ENCODE measurements around the gene LLGL1. TPM values are rescaled to one million over a fixed set of nuclear protein-coding genes. Genes with fewer than 3 reads are reported as not detected.

The LLGL1 gene
- total RNA-seq, 1 donor from 2014 or later, result 25.3 TPM

GRCh38 chr17:18260332-18261145, 35.1 kb downstream of the LLGL1 start, which contains the start of gene MIEF2:
Gene MIEF2, plus strand, starts transcription at chr17:18260662. Its CDS starts 2,059 bp downstream, at chr17:18262721.
- intact Hi-C loops (cut with DNase I), result loop anchor here (1.0 to 2.0 kb wide), 2 partner anchors 35 to 102 kb away; partner anchors contain the start of genes LLGL1 and SHMT1
- Histone ChIP-seq H3K36me3 (peaks cover 38 to 40% of the 10 kb centered on the region in 2 donors), H3K4me3 (peak within 1 kb of the TSS; percentile 69 to 76), H3K27ac (peak within 1 kb of the TSS; percentile 93 to 96), H3K9me3 (no peaks in the 10 kb centered on the region), H3K4me1 (peaks cover 22 to 44% of the 10 kb centered on the region in 2 donors), H3K27me3 (no peaks in the 10 kb centered on the region)
- no peak for TF ChIP-seq CTCF (IDR thresholded peaks at IDR 0.05)
- DNase-seq (ENCODE audit: low spot score in 2 of 2), result peak; percentile 84 to 97

DNA sequence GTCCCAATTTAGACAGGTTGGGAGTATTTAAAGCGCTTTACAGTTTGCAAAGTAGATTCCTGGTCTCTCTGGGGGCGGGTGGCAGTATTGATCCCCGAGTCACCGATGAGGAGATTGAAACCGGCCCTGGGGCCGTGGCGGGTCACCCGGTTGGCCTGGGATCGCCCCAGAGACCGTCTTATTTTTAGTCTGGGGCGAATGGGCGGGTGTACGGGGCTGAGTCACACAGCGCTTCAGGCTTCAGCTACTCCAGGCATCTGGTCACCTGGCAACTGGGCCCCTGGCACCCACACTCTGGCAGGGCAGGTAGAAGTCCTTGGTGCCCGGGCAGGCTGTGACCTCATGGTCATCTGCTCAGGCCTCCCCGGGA, 35.7 kb downstream of the LLGL1 start:
- H3K4me1 ChIP-seq, result peaks cover 21 to 44% of the 10 kb centered on the region in 2 donors
- H3K9me3 ChIP-seq, result no peaks in the 10 kb centered on the region
- no peak for TF ChIP-seq CTCF (IDR thresholded peaks at IDR 0.05)
- peaks cover 33 to 40% of the 10 kb centered on the region in 2 donors for H3K36me3 ChIP-seq
- H3K27ac ChIP-seq, result peak overlapping the region; percentile 93 to 96
- no peaks in the 10 kb centered on the region for H3K27me3 ChIP-seq
- peak overlapping the region; percentile 69 to 76 for H3K4me3 ChIP-seq
- peak; percentile 85 to 90 for DNase-seq (ENCODE audit: low spot score in 2 of 2)
- intact Hi-C loops (cut with DNase I), result loop anchor here (2.0 kb wide), 1 partner anchor 102 kb away; the partner anchor contains the start of gene SHMT1

- peak overlapping the region; percentile 69 to 76 for H3K4me3 ChIP-seq
- no peak for DNase-seq (ENCODE audit: low spot score in 2 of 2)
- H3K36me3 ChIP-seq, result peaks cover 29 to 37% of the 10 kb centered on the region in 2 donors
- H3K27me3 ChIP-seq, result no peaks in the 10 kb centered on the region
- H3K4me1 ChIP-seq, result peaks cover 16 to 42% of the 10 kb centered on the region in 2 donors
- intact Hi-C loops (cut with DNase I), result loop anchor here (2.0 kb wide), 1 partner anchor 101 kb away; the partner anchor contains the start of gene SHMT1
- no peak for TF ChIP-seq CTCF (IDR thresholded peaks at IDR 0.05)
- no peaks in the 10 kb centered on the region for H3K9me3 ChIP-seq
- peak overlapping the region; percentile 93 to 96 for H3K27ac ChIP-seq
Measured at GRCh38 chr17:18261659-18262058, 36.2 kb downstream of the LLGL1 start.

DNA sequence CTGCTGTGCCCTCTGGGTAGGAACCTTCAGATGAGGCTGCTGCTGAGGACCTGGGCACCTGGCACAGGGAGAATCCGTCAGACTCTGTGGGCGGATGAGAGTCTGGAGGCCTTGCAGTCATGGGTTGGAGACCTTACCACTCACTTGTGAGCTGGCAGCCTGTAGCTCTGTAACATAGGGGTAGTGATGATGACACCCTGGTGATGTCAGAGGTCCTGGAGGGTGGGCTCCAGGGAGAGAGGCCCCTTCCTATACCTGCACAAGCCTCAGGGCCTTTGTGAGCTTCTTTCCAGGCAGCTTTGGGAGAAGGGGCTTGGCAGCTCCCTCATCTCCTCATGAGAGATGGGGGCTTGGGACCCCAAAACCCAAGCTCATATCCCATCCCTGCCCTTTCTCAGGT, 36.7 kb downstream of the LLGL1 start:
- no peaks in the 10 kb centered on the region for H3K9me3 ChIP-seq
- H3K27ac ChIP-seq, result peak overlapping the region; percentile 93 to 96
- H3K36me3 ChIP-seq, result peaks cover 29 to 37% of the 10 kb centered on the region in 2 donors
- no peak for TF ChIP-seq CTCF (IDR thresholded peaks at IDR 0.05)
- no peak for DNase-seq (ENCODE audit: low spot score in 2 of 2)
- H3K27me3 ChIP-seq, result no peaks in the 10 kb centered on the region
- intact Hi-C loops (cut with DNase I), result no loop called here
- peaks cover 12 to 37% of the 10 kb centered on the region in 2 donors for H3K4me1 ChIP-seq
- no peak overlapping the region for H3K4me3 ChIP-seq

- no peak for DNase-seq (ENCODE audit: low spot score in 2 of 2)
- intact Hi-C loops (cut with DNase I), result no loop called here
- Histone ChIP-seq H3K27me3 (no peaks in the 10 kb centered on the region), H3K4me3 (no peak overlapping the region), H3K36me3 (peaks cover 29 to 37% of the 10 kb centered on the region in 2 donors), H3K4me1 (peaks cover 7 to 33% of the 10 kb centered on the region in 2 donors), H3K9me3 (no peaks in the 10 kb centered on the region), H3K27ac (peak overlapping the region; percentile 93 to 96)
- no peak for TF ChIP-seq CTCF (IDR thresholded peaks at IDR 0.05)
Measured at GRCh38 chr17:18262641-18263040, 37.2 kb downstream of the LLGL1 start.
